SK-N-MC (cell line): ENCODE results near the gene ELF2.

Experiments
- EZH2 ChIP-seq: fragments of 200-600 bp; sonication (generic); IDR thresholded peaks from one replicate; pipeline ENCODE4 v1.6.1; 2017; ENCODE audit warnings: antibody characterized with exemption
- POLR2AphosphoS5 ChIP-seq: IDR thresholded peaks from 2 replicates; pipeline ENCODE4 v1.6.1; 2012; ENCODE audit warnings: mild to moderate bottlenecking, low read depth, low read length, borderline replicate concordance

DNA sequence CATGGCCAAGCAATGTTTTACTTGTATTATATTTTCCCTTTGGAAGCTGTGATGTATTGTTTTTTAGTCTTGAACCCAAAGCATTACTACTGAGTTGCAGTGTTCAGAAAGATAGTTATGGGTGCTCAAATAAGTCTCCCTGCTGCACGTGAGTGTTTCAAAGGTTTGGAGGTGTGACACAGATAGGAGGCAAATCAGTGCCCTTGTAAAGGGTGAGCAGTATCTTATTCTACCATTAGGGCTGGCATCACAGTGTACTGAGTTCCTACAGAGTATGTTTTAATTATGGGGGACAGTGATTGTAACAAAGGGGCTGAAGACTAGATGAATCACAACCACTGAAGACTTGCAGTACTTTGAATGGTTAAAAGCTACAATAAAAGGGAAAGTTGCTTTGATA is 123.1 kb downstream of the ELF2 start:
- TF ChIP-seq EZH2 (no peak), POLR2AphosphoS5 (no peak)
